GF-D8 (cell line): ENCODE results near the gene DENND1B.
A peak's percentile ranks its signal among the peaks of the same experiment; 100 is the strongest.

Source experiments
- DNase-seq: peaks from one replicate; lab custom pipeline; 2025; lab: John Stamatoyannopoulos, UW

DENND1B gene

GRCh38 chr1:197467881-197468280 is 307.4 kb downstream of the DENND1B start:
- no peak for DNase-seq

- DNase-seq = peak; percentile 83
Measured at GRCh38 chr1:197466813-197467212, 308.5 kb downstream of the DENND1B start.

GRCh38 chr1:197465528-197466327 is 309.6 kb downstream of the DENND1B start:
- DNase-seq = no peak

DNA sequence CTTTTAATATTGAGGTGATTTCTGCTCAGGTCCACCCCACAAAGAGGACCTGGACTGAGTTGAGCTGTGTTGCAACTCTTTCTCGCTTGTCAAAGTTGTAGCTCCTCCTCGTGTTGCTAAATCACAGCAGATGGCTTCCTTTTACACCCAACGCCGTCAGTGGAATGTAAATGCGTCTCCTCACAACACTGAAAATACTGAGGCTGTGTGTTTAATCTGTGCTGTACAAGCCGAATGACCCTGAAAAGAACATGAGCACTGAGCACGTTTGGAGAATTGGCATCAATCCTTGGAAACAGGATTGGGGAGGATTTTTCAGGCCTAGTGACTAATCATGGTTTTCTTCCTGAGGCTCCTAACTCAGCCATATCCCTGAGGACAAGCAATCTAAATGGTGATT is 311.2 kb downstream of the DENND1B start:
- DNase-seq = peak; percentile 81

- DNase-seq = no peak
Measured at GRCh38 chr1:197463142-197463541, 312.1 kb downstream of the DENND1B start.

DNA sequence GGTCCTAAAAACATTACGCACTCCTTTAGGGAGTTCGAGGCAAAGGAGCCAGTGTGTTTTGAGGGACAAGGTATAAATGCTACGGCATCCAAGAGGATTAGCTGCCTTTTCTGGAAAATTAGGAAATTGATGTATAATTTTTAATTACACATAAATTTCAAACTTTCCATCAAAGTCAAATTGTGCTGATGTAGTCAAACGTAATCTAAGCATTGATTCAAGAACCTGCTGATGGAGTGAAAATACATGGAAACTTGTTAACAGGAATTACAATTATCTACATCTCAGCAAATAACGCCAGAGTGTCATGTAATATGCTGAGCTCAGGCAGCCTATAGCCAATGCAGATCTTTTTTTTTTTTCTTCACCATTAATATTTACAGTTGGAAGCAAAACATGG is 312.7 kb downstream of the DENND1B start:
- no peak for DNase-seq
